ENCODE results near the gene ZSCAN1. TPM values are rescaled to one million over a fixed set of nuclear protein-coding genes. Genes with fewer than 3 reads are reported as not detected.

Gene ZSCAN1
- total RNA-seq, 4 donors from 2014 or later = not detected

GRCh38 chr19:58035863-58036262 is 2.0 kb downstream of the ZSCAN1 start:
- intact Hi-C loops (cut with DNase I; ENCODE audit: low total_unique reads) = no loop called here
- TF ChIP-seq CTCF (IDR thresholded peaks at IDR 0.05 in 4 of 5, conservative IDR thresholded peaks at IDR 0.05 in 1 of 5) (no peak), POLR2A (IDR thresholded peaks at IDR 0.05) (no peak)
- Histone ChIP-seq H3K9me3 (peaks cover 0 to 8% (median 0%) of the 10 kb centered on the region in 3 donors), H3K4me1 (no peaks in the 10 kb centered on the region), H3K27me3 (peaks cover 8 to 34% (median 33%) of the 10 kb centered on the region in 3 donors), H3K4me3 (no peak overlapping the region), H3K36me3 (no peaks in the 10 kb centered on the region), H3K27ac (no peak overlapping the region)
- no peak for ATAC-seq
- in situ Hi-C loops (cut with MboI; ENCODE audit: low sequenced_read_pairs in 4 of 4) = no loop called here
- no peak for DNase-seq

DNA sequence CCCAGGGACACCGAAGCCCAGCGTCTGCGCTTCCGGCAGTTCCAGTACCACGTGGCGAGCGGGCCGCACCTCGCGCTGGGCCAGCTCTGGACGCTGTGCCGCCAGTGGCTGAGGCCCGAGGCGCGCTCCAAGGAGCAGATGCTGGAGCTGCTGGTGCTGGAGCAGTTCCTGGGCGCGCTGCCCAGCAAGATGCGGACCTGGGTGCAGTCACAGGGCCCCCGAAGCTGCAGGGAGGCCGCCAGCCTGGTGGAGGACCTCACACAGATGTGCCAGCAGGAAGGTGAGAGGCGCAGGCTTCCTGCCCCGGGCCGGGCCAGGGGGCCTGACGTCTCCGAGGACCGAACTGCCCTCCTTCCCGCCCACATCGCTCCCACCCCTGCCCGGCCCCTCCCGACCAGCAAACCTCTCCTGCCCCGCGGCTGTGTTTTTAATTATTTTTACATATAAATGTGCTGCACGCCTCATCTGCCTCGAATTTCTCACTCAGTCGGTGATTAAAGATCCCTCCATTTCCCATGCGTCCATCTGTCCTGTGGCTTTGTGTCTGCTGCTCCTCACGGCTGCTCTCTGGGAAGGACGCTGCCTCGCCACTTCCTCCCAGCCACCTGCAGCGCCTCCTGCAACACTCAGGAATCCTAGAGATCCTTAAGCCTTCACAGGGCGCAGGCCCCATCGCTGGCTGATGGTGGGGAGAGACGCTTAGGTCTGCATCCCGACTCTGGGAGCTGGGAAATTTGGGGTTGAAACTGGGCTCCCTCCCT is 4.3 kb downstream of the ZSCAN1 start:
- ATAC-seq (no peak), DNase-seq (no peak)
- peaks cover 0 to 6% (median 0%) of the 10 kb centered on the region in 3 donors for H3K9me3 ChIP-seq
- TF ChIP-seq POLR2A (IDR thresholded peaks at IDR 0.05) = no peak
- TF ChIP-seq CTCF (IDR thresholded peaks at IDR 0.05 in 4 of 5, conservative IDR thresholded peaks at IDR 0.05 in 1 of 5) = no peak
- H3K36me3 ChIP-seq = no peaks in the 10 kb centered on the region
- no peak overlapping the region for H3K4me3 ChIP-seq
- intact Hi-C loops (cut with DNase I; ENCODE audit: low total_unique reads) = no loop called here
- H3K27me3 ChIP-seq = peaks cover 8 to 33% (median 31%) of the 10 kb centered on the region in 3 donors
- H3K27ac ChIP-seq = no peak overlapping the region
- no peaks in the 10 kb centered on the region for H3K4me1 ChIP-seq
- in situ Hi-C loops (cut with MboI; ENCODE audit: low sequenced_read_pairs in 4 of 4) = no loop called here

DNA sequence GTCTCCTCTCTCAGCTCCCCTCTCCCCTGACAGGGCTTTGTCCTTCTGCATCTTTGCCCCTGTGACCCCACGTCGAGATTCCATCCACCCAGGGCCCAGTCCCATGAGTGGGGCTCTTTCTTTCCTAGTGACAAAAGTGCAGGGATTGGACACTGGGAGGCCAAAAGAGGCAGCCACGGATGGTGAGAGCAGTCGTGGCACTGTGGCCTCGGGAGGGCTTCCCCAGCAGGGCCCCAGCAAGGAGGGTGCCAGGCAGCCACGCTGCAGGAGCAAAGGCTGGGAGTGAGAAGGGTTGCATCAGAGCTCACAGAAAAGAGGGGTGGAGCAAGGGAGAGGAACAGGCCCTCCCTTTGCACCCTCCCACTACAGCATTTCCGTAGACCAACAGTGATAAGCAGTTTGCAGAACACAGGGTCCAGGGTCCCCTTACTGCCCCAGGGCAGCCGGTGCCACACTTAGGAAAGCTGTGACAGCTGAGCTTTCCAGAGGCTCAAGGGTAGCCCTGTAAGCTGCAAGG is 4.9 kb downstream of the ZSCAN1 start:
- H3K27me3 ChIP-seq = peaks cover 8 to 27% (median 25%) of the 10 kb centered on the region in 3 donors
- DNase-seq (no peak), ATAC-seq (no peak)
- no peaks in the 10 kb centered on the region for H3K9me3 ChIP-seq
- intact Hi-C loops (cut with DNase I; ENCODE audit: low total_unique reads) = no loop called here
- no peaks in the 10 kb centered on the region for H3K4me1 ChIP-seq
- no peak overlapping the region for H3K4me3 ChIP-seq
- in situ Hi-C loops (cut with MboI; ENCODE audit: low sequenced_read_pairs in 4 of 4) = no loop called here
- H3K27ac ChIP-seq = no peak overlapping the region
- H3K36me3 ChIP-seq = no peaks in the 10 kb centered on the region
- TF ChIP-seq POLR2A (IDR thresholded peaks at IDR 0.05) (no peak), CTCF (IDR thresholded peaks at IDR 0.05 in 4 of 5, conservative IDR thresholded peaks at IDR 0.05 in 1 of 5) (no peak)

DNA sequence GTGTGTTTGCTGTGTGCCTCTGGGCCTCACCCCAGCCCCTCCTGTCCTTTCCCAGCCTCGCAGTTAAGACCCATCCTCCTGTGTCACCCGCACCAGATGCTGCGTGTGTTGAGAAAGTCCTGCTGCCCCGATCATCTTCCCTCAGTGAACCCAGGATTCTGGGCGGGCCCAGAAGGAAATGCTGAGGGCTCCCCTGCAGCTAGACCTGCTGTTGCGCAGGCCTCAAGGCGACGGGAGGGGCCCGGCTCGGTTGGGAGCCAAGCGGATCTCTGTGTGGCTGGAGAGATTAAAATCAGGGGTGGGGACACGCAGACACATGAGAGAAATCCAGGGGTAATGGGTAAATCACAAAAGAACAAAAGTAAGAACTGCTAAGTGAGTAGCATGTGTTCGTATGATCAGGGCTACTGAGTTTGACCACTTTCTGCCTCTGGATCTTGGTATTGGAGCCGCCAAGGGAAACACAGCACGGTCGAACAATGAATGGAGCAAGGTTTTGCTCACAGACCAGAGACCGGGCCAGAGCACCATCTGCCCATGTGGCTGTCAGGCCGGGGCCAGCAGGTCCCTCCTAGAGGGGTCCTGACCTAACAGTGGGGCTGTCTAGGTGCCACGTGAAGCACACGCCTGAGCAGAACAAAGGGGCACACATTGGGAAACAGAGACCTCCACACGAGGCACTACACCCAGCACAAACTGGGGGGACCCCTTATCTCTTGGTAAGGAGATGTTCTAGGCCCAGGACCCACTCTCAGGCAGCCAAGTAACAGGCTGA is 7.1 kb downstream of the ZSCAN1 start:
- H3K9me3 ChIP-seq = no peaks in the 10 kb centered on the region
- intact Hi-C loops (cut with DNase I; ENCODE audit: low total_unique reads) (no loop called here), in situ Hi-C loops (cut with MboI; ENCODE audit: low sequenced_read_pairs in 4 of 4) (no loop called here)

More for the DNA sequence above, 7.1 kb downstream of the ZSCAN1 start:
- Histone ChIP-seq H3K27ac (no peak overlapping the region), H3K27me3 (peaks cover 0 to 9% (median 7%) of the 10 kb centered on the region in 3 donors), H3K4me3 (no peak overlapping the region), H3K4me1 (no peaks in the 10 kb centered on the region), H3K36me3 (no peaks in the 10 kb centered on the region)
- TF ChIP-seq CTCF (IDR thresholded peaks at IDR 0.05 in 4 of 5, conservative IDR thresholded peaks at IDR 0.05 in 1 of 5) = no peak
- DNase-seq = no peak
- ATAC-seq = no peak

All from gastrocnemius medialis (tissue), 4 donors.